Measurements from ENCODE around the gene KCND2.

GRCh38 chr7:120774481-120774880, 501.5 kb downstream of the KCND2 start:
- TF ChIP-seq POLR2A (IDR thresholded peaks at IDR 0.05; ENCODE audit: low read depth, low read length) (no peak), POLR2AphosphoS5 (IDR thresholded peaks at IDR 0.05; ENCODE audit: low read depth, low read length) (no peak), TAF1 (IDR thresholded peaks at IDR 0.05; ENCODE audit: borderline replicate concordance, low read depth, low read length) (no peak)
